ENCODE data around the gene ERGIC1. TPM values are rescaled to one million over a fixed set of nuclear protein-coding genes. Genes with fewer than 3 reads are reported as not detected.

Gene ERGIC1
- total and polyA plus RNA-seq, 2 of the 8 experiments (the other 6 are each of a cell fraction or from before 2014, with no cell fraction given) = 95.3 to 106 TPM

GRCh38 chr5:172801179-172801671, 32.8 kb upstream of the ERGIC1 start:
- Histone ChIP-seq H3K27ac (ENCODE audit: low read depth, low read length) (no peak overlapping the region), H3K4me1 (replicated peaks in 1 of 4; ENCODE audit: control insufficient read depth in 3 of 4, insufficient read depth in 4 of 4, low read length in 3 of 4) (no peaks in the 10 kb centered on the region), H3K23me2 (ENCODE audit: low read depth, low read length) (no peaks in the 10 kb centered on the region), H4K8ac (ENCODE audit: extremely low read depth, insufficient read depth, low read length) (no peak overlapping the region), H3K9me3 (ENCODE audit: insufficient read depth in 2 of 2, low read depth in 1 of 2, low read length in 1 of 2) (no peaks in the 10 kb centered on the region), H4K5ac (ENCODE audit: insufficient read length, low read depth, low read length) (no peak overlapping the region), H3K79me2 (ENCODE audit: control insufficient read depth in 1 of 2, insufficient read depth in 2 of 2, low read length in 2 of 2) (no peaks in the 10 kb centered on the region), H2BK12ac (ENCODE audit: low read depth, low read length) (no peak overlapping the region), H4K20me1 (replicated peaks in 1 of 2; ENCODE audit: control insufficient read depth in 1 of 2, insufficient read depth in 2 of 2, low read length in 2 of 2) (no peaks in the 10 kb centered on the region), H2BK120ac (replicated peaks; ENCODE audit: low read depth, low read length) (no peak overlapping the region), H2AK5ac (ENCODE audit: low read depth, low read length) (no peak overlapping the region), H2BK20ac (ENCODE audit: low read length) (no peak overlapping the region), H3K4ac (replicated peaks; ENCODE audit: insufficient read length, low read depth, low read length) (no peak overlapping the region), H3K18ac (ENCODE audit: extremely low read depth, low read length) (no peak overlapping the region), H3K36me3 (ENCODE audit: control insufficient read depth in 2 of 4, insufficient read depth in 4 of 4, low read length in 3 of 4) (no peaks in the 10 kb centered on the region), H3K56ac (replicated peaks; ENCODE audit: insufficient read length, low read depth, low read length) (no peak overlapping the region), H3K14ac (ENCODE audit: insufficient read length) (no peak overlapping the region), H3K27me3 (replicated peaks in 1 of 4; ENCODE audit: control insufficient read depth in 3 of 4, extremely low read depth in 1 of 4, insufficient read depth in 3 of 4, low read length in 3 of 4) (peaks cover 0 to 2% (median 0%) of the 10 kb centered on the region in 4 experiments; a peak in 1 of 7 replicates), H3K9ac (replicated peaks in 1 of 4; ENCODE audit: extremely low read depth in 1 of 4, low read depth in 3 of 4, low read length in 3 of 4) (no peak overlapping the region), H3K23ac (ENCODE audit: insufficient read length) (no peak overlapping the region), H3K4me2 (ENCODE audit: insufficient read depth in 1 of 2, low read depth in 2 of 2, low read length in 2 of 2) (no peak overlapping the region), H2BK5ac (ENCODE audit: low read depth, low read length) (no peak overlapping the region), H2AFZ (ENCODE audit: low read length) (no peak overlapping the region), H3K4me3 (ENCODE audit: extremely low read depth in 1 of 4, insufficient read depth in 2 of 4, low read depth in 3 of 4, low read length in 4 of 4) (no peak overlapping the region), H4K91ac (replicated peaks; ENCODE audit: insufficient read length, low read length) (no peak overlapping the region), H2BK15ac (ENCODE audit: low read length) (no peak overlapping the region), H3K79me1 (ENCODE audit: low read depth, low read length) (no peaks in the 10 kb centered on the region)
- WGBS, 2 experiments (ENCODE audit: extremely low coverage in 1 of 2, insufficient coverage in 1 of 2, insufficient read length in 1 of 2, insufficient replicate concordance in 2 of 2, low coverage in 1 of 2, low lambda C conversion rate in 2 of 2, missing lambda C conversion rate in 1 of 2) = 80% methylated on average over 4 of the region's 4 CpGs; no CpG with 5 or more reads in 1 of the 2 experiments
- DNase-seq (ENCODE audit: low read depth in 1 of 2, low spot score in 2 of 2) (no peak), FAIRE-seq (no peak)
- CTCF ChIA-PET (ENCODE audit: partially characterized antibody) = interaction anchor here (1.0 to 1.1 kb wide), 2 partner anchors 13 to 29 kb away, joined by 3 to 5 read pairs; no protein-coding TSS in a partner anchor
- POLR2A ChIA-PET (ENCODE audit: partially characterized antibody) = no interaction called here
- TF ChIP-seq JUN (IDR thresholded peaks at IDR 0.05; ENCODE audit: low read depth, low read length) (no peak), GTF2F1 (IDR thresholded peaks at IDR 0.05; ENCODE audit: borderline replicate concordance, low read depth, low read length) (no peak), GABPA (IDR thresholded peaks at IDR 0.05; ENCODE audit: borderline replicate concordance, insufficient read depth, low read length) (no peak), KDM5A (IDR thresholded peaks at IDR 0.05; ENCODE audit: low read length) (no peak), CBX8 (IDR thresholded peaks at IDR 0.05; ENCODE audit: borderline replicate concordance, low read depth, low read length) (no peak), MAFK (IDR thresholded peaks at IDR 0.05; ENCODE audit: low read depth, low read length) (no peak), BACH1 (IDR thresholded peaks at IDR 0.05; ENCODE audit: low read length) (no peak)
